Gastroesophageal sphincter (tissue), 3 donors: Measurements from ENCODE around the gene ARRB1.

Experiments
- CTCF ChIP-seq, 4 experiments: fragments of 200-600 bp in 2 of 4; fragments of 450-650 bp in 2 of 4; sonication (generic) in 1 of 4; IDR thresholded peaks; one replicate each; pipeline ENCODE4 v1.5.1; 2017 to 2019; ENCODE audit warnings: antibody characterized with exemption in 4 of 4, mild to moderate bottlenecking in 2 of 4, moderate library complexity in 2 of 4
- EP300 ChIP-seq: sonication (generic); formaldehyde crosslinking; IDR thresholded peaks from one replicate; pipeline ENCODE4 v1.6.1; 2017; ENCODE audit warnings: antibody characterized with exemption, mild to moderate bottlenecking
- POLR2A ChIP-seq, 2 donors: fragments of 450-650 bp; IDR thresholded peaks; one replicate each; pipeline ENCODE4 v1.6.1; 2017; ENCODE audit warnings: antibody characterized with exemption in 2 of 2, mild to moderate bottlenecking in 2 of 2, moderate library complexity in 1 of 2
- POLR2AphosphoS5 ChIP-seq: sonication (generic); formaldehyde crosslinking; IDR thresholded peaks from one replicate; pipeline ENCODE4 v1.6.1; 2017; ENCODE audit warnings: antibody characterized with exemption

GRCh38 chr11:75320643-75321042 is 30.8 kb downstream of the ARRB1 start:
- no peak for TF ChIP-seq CTCF (IDR thresholded peaks at IDR 0.05)
- no peak for TF ChIP-seq POLR2A (IDR thresholded peaks at IDR 0.05)
- TF ChIP-seq EP300, result no peak
- no peak for TF ChIP-seq POLR2AphosphoS5
